GM20000 (cell line): ENCODE measurements around the gene ZFYVE16.
A peak's percentile ranks its signal among the peaks of the same experiment; 100 is the strongest.

Experiments used
- DNase-seq: peaks from one replicate; pipeline ENCODE4 v3.0.0; 2012; ENCODE audit warnings: low spot score
- TF ChIP-seq, protein P1 (sequence below): IDR thresholded peaks from 2 replicates; pipeline ENCODE4 v1.5.1; 2012; ENCODE audit warnings: mild to moderate bottlenecking, control low read depth; ENCODE audit errors: extremely low read depth, missing control alignments

ZFYVE16 gene

DNA sequence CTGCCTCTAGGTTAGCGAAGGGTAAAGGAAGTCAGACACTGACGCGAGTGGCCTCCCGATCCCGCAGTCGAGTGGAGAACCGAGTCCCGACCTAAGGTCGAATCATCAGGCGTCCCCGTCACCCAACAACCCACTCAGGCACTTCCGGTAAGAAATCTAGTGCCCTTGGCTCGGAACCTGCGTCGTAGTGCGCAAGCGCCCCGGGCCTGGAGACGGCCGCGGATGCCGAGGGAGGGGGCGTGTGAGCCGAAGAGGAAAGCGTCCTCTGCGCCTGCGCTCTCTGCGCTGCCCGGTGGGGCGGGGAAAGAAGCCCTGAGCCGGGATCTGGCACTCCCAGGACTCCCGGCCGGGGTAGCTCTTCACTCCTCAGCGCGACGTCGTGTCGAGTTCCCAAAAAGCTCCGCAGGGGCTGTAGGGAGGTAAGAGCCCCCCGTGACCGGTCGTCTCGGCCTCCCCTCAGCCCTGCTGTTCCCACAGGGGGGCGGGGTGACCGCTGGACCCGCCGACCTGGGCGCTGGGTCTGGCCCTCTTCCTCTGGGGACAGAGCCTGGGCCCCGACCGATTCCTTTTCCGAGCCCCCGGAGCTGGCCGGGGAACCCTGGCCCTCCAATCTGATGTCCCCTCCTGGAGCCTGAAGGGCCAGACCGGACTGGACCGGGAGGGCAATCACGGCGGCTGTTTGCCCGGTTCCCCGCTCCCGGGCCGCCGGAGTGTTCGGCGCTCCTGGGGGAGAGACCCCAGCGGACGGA, at the start of gene ZFYVE16:
TSS of gene ZFYVE16 (plus strand) at position 330 of the 749 bp plus-strand sequence. CDS start 26,084 bp downstream, outside the sequence.
- TF ChIP-seq, protein P1, sequence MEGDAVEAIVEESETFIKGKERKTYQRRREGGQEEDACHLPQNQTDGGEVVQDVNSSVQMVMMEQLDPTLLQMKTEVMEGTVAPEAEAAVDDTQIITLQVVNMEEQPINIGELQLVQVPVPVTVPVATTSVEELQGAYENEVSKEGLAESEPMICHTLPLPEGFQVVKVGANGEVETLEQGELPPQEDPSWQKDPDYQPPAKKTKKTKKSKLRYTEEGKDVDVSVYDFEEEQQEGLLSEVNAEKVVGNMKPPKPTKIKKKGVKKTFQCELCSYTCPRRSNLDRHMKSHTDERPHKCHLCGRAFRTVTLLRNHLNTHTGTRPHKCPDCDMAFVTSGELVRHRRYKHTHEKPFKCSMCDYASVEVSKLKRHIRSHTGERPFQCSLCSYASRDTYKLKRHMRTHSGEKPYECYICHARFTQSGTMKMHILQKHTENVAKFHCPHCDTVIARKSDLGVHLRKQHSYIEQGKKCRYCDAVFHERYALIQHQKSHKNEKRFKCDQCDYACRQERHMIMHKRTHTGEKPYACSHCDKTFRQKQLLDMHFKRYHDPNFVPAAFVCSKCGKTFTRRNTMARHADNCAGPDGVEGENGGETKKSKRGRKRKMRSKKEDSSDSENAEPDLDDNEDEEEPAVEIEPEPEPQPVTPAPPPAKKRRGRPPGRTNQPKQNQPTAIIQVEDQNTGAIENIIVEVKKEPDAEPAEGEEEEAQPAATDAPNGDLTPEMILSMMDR: no peak
- peak; percentile 93 for DNase-seq

DNA sequence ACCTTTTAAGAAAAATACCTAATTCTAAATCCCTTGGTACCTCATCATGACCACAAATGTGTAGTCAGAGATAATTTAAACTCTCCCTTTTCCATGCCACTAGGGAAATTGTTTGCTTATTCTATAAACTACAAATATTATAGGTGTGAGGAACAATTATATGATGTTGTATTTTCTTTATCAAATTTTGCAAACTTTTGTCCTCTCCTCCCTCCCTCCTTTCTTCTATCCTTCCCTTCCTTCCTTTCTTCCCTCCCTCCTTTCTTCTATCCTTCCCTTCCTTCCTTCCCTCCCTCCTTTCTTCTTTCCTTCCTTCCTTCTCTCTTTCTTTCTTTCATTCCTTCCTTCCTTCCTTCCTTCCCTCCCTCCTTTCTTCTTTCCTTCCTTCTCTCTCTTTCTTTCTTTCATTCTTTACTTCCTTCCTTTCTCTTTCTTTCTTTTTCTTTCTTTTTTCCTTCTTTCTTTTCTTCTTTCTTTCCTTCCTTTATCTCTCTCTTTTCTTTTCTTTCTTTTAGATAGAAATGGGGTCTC, 46.9 kb upstream of the ZFYVE16 start:
- TF ChIP-seq, protein P1: no peak
- DNase-seq: no peak

DNA sequence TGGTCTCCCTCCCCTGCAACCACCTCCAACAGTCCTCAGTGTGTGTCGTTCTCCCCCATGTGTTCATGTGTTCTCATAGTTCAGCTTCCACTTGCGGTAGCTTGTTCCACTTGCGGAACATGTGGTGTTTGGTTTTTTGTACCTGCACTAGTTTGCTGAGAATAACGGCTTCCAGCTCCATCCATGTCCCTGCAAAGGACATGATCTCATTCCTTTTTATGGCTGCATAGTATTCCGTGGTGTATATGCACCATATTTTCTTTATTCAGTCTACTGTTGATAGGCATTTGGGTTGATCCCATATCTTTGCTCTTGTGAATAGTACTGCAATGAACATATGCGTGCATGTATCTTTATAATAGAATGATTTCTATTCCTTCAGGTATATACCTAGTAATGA, 43.0 kb upstream of the ZFYVE16 start:
- DNase-seq: no peak
- TF ChIP-seq, protein P1: no peak

DNA sequence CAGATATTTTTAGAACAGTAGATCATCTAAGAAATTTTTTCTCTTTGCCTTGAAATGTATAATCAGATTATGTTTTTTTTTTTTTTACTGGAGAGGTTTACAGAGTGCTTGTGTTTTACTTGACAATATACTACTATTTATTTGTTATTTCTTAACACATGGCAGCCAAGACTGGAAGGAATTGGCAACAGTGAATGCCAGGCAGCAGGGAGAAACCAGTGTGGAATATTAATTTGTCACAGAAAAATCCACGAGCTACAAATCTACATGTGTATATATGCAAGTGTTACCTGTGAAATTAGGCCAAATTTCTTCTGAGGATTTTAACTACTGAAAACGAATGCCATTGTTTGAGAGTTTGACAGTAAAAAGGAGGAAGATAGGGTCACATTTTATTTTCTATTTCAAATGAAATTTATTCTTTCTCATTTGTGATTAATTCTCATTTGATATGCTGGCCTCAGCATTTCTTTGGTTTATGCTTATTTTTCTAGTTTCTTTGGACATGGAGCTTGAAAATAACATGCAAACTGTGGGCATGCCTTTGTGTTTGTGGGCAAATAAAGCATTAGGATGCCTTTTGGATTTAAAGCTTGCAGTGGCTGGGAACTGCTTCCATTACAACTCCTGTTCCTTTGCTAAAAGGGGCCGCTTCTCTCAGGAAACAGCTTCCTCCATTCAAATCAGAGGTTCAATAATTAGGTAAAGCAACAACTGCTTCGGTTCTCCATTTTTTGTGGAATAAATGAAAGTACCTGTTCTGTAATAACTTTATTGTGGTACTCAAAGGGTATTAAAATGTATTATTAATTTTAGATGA, 39.0 kb upstream of the ZFYVE16 start:
- DNase-seq: no peak
- TF ChIP-seq, protein P1: no peak

DNA sequence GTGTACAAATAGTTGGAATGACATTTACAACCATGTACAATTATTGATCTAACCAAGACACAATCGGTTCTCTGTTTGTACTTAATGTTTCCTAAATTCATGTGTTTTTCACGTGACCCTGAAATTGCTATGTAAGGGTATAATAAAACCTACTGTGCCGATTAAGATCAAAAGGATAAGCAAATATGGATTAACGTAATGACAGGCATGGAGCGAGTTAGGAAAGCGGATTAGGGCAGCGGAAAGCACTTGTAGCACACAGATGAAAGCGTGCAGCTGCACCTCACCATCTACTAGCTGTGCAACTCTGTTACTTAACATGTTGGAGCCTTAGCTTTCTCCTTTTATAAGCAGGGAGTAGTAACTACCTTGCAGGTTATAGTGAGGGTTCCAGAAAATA, 38.3 kb upstream of the ZFYVE16 start:
- TF ChIP-seq, protein P1: no peak
- DNase-seq: no peak

DNA sequence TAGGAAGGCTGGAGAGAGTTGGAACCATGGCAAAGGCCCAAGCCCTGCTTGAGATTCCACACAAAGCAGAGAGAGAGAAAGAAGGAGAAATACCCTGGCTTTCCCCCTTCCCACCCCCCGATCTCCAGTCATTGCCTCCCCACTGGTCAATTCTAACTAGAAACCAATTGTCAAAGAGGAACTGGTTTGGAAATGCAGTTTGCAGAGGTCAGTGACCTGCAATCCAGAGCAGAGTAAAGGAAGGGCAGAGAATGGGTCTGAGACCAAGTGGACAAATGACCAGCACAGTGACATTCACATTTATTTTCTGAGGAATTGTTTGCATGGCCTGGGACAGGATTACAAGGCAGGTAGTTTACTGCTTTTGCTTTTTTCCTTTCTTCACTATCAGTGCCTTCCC, 37.5 kb upstream of the ZFYVE16 start:
- DNase-seq: no peak
- TF ChIP-seq, protein P1: no peak

DNA sequence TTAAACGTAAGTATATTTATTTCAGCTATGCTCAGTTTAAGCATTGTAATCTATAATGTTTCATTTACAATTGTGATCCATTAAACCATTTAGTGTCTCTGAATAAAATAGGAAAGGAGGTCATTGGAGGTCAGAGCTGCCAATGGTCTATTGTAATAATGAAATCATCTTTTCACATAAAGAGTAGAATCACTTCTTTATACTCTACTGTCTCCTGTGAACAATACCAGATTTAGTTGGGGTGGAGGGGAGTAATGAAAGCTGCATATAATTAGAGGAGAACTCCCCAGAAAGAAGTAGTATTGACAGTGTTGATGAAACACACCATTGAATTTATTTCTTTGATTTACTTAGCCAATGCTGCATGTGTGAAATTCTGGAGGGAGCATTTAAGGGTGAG, 35.1 kb upstream of the ZFYVE16 start:
- TF ChIP-seq, protein P1: no peak
- no peak for DNase-seq
